ENCODE data around the gene SURF1.
A peak's percentile ranks its signal among the peaks of the same experiment; 100 is the strongest.

Gene SURF1

DNA sequence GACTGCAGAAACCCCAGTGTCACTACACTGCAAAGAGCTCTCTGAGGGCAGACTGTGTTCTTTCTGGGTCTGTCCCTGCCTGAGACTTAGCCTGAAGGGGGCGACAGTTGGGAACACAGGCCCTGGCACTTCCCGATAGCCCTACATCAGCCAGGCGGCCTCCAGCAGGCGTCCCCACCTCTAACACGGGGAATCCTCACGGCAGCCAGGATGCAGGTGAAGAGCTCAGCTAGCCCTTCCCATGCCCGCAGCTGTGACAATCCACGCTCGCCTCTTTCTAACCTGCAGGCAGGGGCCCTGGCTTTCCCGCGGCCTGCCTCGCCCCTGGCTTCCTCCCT is 14.2 kb downstream of the SURF1 start:
- no peak overlapping the region for H3K27ac ChIP-seq
- in situ Hi-C loops (cut with HindIII; ENCODE audit: low pct_ligation_motif_present, low sequenced_read_pairs), result no loop called here
- H3K27me3 ChIP-seq (replicated peaks), result no peaks in the 10 kb centered on the region
- peaks cover 44% of the 10 kb centered on the region for H3K36me3 ChIP-seq (replicated peaks)
- no peak overlapping the region for H3K4me3 ChIP-seq (ENCODE audit: low read depth, low read length)
- TF ChIP-seq, protein P1, sequence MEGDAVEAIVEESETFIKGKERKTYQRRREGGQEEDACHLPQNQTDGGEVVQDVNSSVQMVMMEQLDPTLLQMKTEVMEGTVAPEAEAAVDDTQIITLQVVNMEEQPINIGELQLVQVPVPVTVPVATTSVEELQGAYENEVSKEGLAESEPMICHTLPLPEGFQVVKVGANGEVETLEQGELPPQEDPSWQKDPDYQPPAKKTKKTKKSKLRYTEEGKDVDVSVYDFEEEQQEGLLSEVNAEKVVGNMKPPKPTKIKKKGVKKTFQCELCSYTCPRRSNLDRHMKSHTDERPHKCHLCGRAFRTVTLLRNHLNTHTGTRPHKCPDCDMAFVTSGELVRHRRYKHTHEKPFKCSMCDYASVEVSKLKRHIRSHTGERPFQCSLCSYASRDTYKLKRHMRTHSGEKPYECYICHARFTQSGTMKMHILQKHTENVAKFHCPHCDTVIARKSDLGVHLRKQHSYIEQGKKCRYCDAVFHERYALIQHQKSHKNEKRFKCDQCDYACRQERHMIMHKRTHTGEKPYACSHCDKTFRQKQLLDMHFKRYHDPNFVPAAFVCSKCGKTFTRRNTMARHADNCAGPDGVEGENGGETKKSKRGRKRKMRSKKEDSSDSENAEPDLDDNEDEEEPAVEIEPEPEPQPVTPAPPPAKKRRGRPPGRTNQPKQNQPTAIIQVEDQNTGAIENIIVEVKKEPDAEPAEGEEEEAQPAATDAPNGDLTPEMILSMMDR (IDR thresholded peaks at IDR 0.05; ENCODE audit: low read depth, low read length, missing control alignments), result peak; percentile 46
- DNase-seq, result no peak

- no peaks in the 10 kb centered on the region for H3K27me3 ChIP-seq (replicated peaks)
- TF ChIP-seq, protein P1 (IDR thresholded peaks at IDR 0.05; ENCODE audit: low read depth, low read length, missing control alignments), result no peak
- H3K36me3 ChIP-seq (replicated peaks), result peaks cover 44% of the 10 kb centered on the region
- in situ Hi-C loops (cut with HindIII; ENCODE audit: low pct_ligation_motif_present, low sequenced_read_pairs), result no loop called here
- H3K4me3 ChIP-seq (ENCODE audit: low read depth, low read length), result no peak overlapping the region
- H3K27ac ChIP-seq, result no peak overlapping the region
- no peak for DNase-seq
These were observed 14.8 kb downstream of the SURF1 start for GRCh38 chr9:133341369-133342068.

GRCh38 chr9:133340916-133341315 is 15.4 kb downstream of the SURF1 start:
- TF ChIP-seq, protein P1 (IDR thresholded peaks at IDR 0.05; ENCODE audit: low read depth, low read length, missing control alignments), result no peak
- in situ Hi-C loops (cut with HindIII; ENCODE audit: low pct_ligation_motif_present, low sequenced_read_pairs), result no loop called here
- Histone ChIP-seq H3K4me3 (ENCODE audit: low read depth, low read length) (no peak overlapping the region), H3K36me3 (replicated peaks) (peaks cover 42% of the 10 kb centered on the region), H3K27me3 (replicated peaks) (no peaks in the 10 kb centered on the region), H3K27ac (no peak overlapping the region)
- DNase-seq, result no peak

DNA sequence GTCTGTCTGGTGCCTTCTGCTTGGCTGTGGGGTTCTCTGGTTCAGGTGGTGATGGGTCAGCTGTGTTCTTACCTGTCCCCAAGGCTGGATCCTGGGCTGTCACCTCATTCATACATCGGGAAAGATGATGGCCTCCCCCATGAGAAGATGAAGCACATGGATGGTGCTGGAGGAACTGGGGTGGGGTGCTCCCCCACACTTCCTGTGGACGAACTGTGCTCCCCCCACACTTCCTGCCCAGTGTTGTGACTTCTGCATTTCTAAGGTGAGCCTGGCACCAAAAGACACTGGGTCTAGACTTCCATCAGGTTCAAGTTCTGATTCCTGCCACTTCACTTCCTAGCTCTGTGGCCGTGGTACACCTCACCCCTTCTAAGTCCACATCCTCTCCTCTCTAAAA is 16.0 kb downstream of the SURF1 start:
- in situ Hi-C loops (cut with HindIII; ENCODE audit: low pct_ligation_motif_present, low sequenced_read_pairs), result no loop called here
- Histone ChIP-seq H3K36me3 (replicated peaks) (peaks cover 41% of the 10 kb centered on the region), H3K4me3 (ENCODE audit: low read depth, low read length) (no peak overlapping the region), H3K27ac (no peak overlapping the region), H3K27me3 (replicated peaks) (no peaks in the 10 kb centered on the region)
- TF ChIP-seq, protein P1 (IDR thresholded peaks at IDR 0.05; ENCODE audit: low read depth, low read length, missing control alignments), result no peak
- DNase-seq, result no peak

GRCh38 chr9:133339641-133340040 is 16.6 kb downstream of the SURF1 start:
- no peak for DNase-seq
- Histone ChIP-seq H3K27ac (no peak overlapping the region), H3K4me3 (ENCODE audit: low read depth, low read length) (no peak overlapping the region), H3K36me3 (replicated peaks) (peaks cover 36% of the 10 kb centered on the region), H3K27me3 (replicated peaks) (no peaks in the 10 kb centered on the region)
- in situ Hi-C loops (cut with HindIII; ENCODE audit: low pct_ligation_motif_present, low sequenced_read_pairs), result no loop called here
- TF ChIP-seq, protein P1 (IDR thresholded peaks at IDR 0.05; ENCODE audit: low read depth, low read length, missing control alignments), result no peak
